Hepatocyte (in vitro differentiated cells): ENCODE data around the gene UCMA. TPM values are rescaled to one million over a fixed set of nuclear protein-coding genes. Genes with fewer than 3 reads are reported as not detected.
"Not testable (repeated sequence)": the region's sequence is repeated elsewhere in the genome, so short reads cannot be mapped to it uniquely, and the experiment has no call there.

ENCODE experiments used
- DNase-seq: peaks from one replicate; pipeline ENCODE4 v3.0.0-alpha.2; 2016; ENCODE audit warnings: low spot score
- H2AFZ ChIP-seq: fragments of 200-600 bp; sonication (generic); 2 replicates; pipeline ENCODE4 v1.6.0; 2016; ENCODE audit warnings: antibody characterized with exemption, mild to moderate bottlenecking
- H3K27ac ChIP-seq: fragments of 200-600 bp; sonication (generic); 2 replicates; pipeline ENCODE4 v1.5.1; 2016; ENCODE audit warnings: mild to moderate bottlenecking
- H3K27me3 ChIP-seq: fragments of 200-600 bp; sonication (generic); 2 replicates; pipeline ENCODE4 v1.6.1; 2016
- H3K36me3 ChIP-seq: fragments of 200-600 bp; sonication (generic); replicated peaks from 2 replicates; pipeline ENCODE4 v1.5.1; 2016; ENCODE audit warnings: low read depth; ENCODE audit not compliant: insufficient read depth
- H3K4me1 ChIP-seq: fragments of 200-600 bp; sonication (generic); 2 replicates; pipeline ENCODE4 v1.5.1; 2016; ENCODE audit warnings: mild to moderate bottlenecking, moderate library complexity; ENCODE audit not compliant: insufficient read depth
- H3K4me2 ChIP-seq: fragments of 200-600 bp; sonication (generic); 2 replicates; pipeline ENCODE4 v1.6.0; 2016
- H3K4me3 ChIP-seq: fragments of 200-600 bp; sonication (generic); 2 replicates; pipeline ENCODE4 v1.5.1; 2016; ENCODE audit warnings: mild to moderate bottlenecking
- H3K79me2 ChIP-seq: fragments of 200-600 bp; sonication (generic); 2 replicates; pipeline ENCODE4 v1.6.0; 2017; ENCODE audit warnings: mild to moderate bottlenecking
- H3K9me2 ChIP-seq: fragments of 200-600 bp; sonication (generic); replicated peaks from 2 replicates; pipeline ENCODE4 v1.6.0; 2017; ENCODE audit warnings: mild to moderate bottlenecking; ENCODE audit not compliant: insufficient read depth
- H3K9me3 ChIP-seq: fragments of 200-600 bp; sonication (generic); 2 replicates; pipeline ENCODE4 v1.5.1; 2016; ENCODE audit warnings: low read depth, mild to moderate bottlenecking
- H4K20me1 ChIP-seq: fragments of 200-600 bp; sonication (generic); 2 replicates; pipeline ENCODE4 v1.6.0; 2016; ENCODE audit warnings: mild to moderate bottlenecking; ENCODE audit not compliant: insufficient read depth, poor library complexity, severe bottlenecking
- EZH2 ChIP-seq: fragments of 200-600 bp; sonication (generic); IDR thresholded peaks from 2 replicates; pipeline ENCODE4 v1.6.1; 2016; ENCODE audit warnings: antibody characterized with exemption, mild to moderate bottlenecking, borderline replicate concordance
- EZH2phosphoT487 ChIP-seq: fragments of 200-600 bp; sonication (generic); IDR thresholded peaks from one replicate; pipeline ENCODE4 v1.6.1; 2018; ENCODE audit warnings: antibody characterized with exemption, mild to moderate bottlenecking, low read depth, moderate library complexity; ENCODE audit not compliant: unreplicated experiment, severe bottlenecking
- WGBS: methylation state at CpG from one replicate; pipeline ENCODE4 v1.1.6; 2016; ENCODE audit warnings: low lambda C conversion rate; ENCODE audit errors: missing lambda C conversion rate; 5-methylcytosine and 5-hydroxymethylcytosine counted together
- polyA plus RNA-seq: library from polyadenylated mRNA; unstranded; fragments of >200 nt; fragmentation: Nextera tagmentation; extraction: Ambion mirVana; gene quantifications from 2 replicates; pipeline ENCODE4 v1.2.1, GENCODE V29; 2016
- total RNA-seq: library from RNA; depleted of rRNA; stranded (reverse); fragments of >200 nt; gene quantifications from 2 replicates; pipeline ENCODE4 v1.2.3, GENCODE V29; 2014
- TF ChIP-seq, protein P1 (sequence below): fragments of 200-600 bp; sonication (generic); IDR thresholded peaks from 2 replicates; pipeline ENCODE4 v1.5.1; 2016; ENCODE audit warnings: antibody characterized with exemption, mild to moderate bottlenecking; ENCODE audit not compliant: poor library complexity

Gene UCMA, protein sequence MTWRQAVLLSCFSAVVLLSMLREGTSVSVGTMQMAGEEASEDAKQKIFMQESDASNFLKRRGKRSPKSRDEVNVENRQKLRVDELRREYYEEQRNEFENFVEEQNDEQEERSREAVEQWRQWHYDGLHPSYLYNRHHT
- not detected in 2 replicates for total RNA-seq
- polyA plus RNA-seq: not detected in 2 replicates

DNA sequence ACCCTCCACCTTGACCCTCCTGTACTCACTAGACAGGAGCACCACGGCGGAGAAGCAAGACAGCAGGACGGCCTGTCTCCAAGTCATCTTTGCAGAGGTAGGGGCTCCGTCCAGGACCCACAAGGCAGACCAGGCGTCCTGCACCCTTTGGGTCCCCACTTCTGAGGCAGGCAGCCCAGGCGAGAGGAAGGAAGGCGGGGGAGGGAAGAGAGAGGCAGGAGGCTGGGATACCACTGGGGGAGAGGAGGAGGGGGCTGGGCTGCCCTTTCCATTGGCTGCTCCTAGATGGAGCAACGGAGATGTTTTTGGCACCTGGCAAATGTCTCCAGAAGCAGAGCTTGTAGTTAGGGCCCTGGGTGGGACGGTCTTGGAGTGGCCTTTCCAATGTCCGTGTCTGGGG lies at the start of gene UCMA:
TSS of gene UCMA (minus strand) at position 203 of the 400 bp plus-strand sequence. CDS start at position 87, 116 bp downstream.
- Histone ChIP-seq H4K20me1 (no peaks in the 10 kb centered on the region), H3K9me2 (no peaks in the 10 kb centered on the region), H3K27ac (no peak within 1 kb of the TSS), H3K4me1 (no peaks in the 10 kb centered on the region), H3K4me3 (no peak within 1 kb of the TSS), H3K36me3 (no peaks in the 10 kb centered on the region), H3K79me2 (no peaks in the 10 kb centered on the region), H3K27me3 (no peaks in the 10 kb centered on the region), H2AFZ (no peak within 1 kb of the TSS), H3K4me2 (no peak within 1 kb of the TSS), H3K9me3 (no peaks in the 10 kb centered on the region)
- TF ChIP-seq, protein P1, sequence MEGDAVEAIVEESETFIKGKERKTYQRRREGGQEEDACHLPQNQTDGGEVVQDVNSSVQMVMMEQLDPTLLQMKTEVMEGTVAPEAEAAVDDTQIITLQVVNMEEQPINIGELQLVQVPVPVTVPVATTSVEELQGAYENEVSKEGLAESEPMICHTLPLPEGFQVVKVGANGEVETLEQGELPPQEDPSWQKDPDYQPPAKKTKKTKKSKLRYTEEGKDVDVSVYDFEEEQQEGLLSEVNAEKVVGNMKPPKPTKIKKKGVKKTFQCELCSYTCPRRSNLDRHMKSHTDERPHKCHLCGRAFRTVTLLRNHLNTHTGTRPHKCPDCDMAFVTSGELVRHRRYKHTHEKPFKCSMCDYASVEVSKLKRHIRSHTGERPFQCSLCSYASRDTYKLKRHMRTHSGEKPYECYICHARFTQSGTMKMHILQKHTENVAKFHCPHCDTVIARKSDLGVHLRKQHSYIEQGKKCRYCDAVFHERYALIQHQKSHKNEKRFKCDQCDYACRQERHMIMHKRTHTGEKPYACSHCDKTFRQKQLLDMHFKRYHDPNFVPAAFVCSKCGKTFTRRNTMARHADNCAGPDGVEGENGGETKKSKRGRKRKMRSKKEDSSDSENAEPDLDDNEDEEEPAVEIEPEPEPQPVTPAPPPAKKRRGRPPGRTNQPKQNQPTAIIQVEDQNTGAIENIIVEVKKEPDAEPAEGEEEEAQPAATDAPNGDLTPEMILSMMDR: no peak
- TF ChIP-seq EZH2phosphoT487 (no peak), EZH2 (no peak)
- 77% methylated on average over 10 of the region's 10 CpGs for WGBS
- DNase-seq: no peak

DNA sequence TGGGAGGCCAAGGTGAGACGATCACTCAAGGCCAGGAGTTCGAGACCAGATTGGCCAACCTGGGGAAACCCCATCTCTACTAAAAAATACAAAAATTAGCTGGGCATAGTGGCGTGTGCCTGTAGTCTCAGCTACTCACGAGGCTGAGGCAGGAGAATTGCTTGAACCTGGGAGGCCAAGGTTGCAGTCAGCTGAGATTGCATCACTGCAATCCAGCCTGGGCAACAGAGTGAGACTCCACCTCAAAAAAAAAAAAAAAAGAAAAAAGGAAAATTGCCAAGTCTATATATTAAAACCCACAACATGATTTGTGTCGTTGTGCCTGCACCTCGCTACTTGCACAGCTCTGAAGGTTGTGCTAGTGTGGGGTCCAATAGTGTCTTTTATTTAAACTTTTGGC lies 48.2 kb upstream of the UCMA start:
- not testable (repeated sequence) for H3K4me1 ChIP-seq, H3K27ac ChIP-seq, H3K79me2 ChIP-seq, H3K36me3 ChIP-seq, H3K4me3 ChIP-seq, H3K4me2 ChIP-seq, DNase-seq, H3K27me3 ChIP-seq, H2AFZ ChIP-seq, H4K20me1 ChIP-seq, H3K9me2 ChIP-seq, H3K9me3 ChIP-seq
- 96% methylated on average over 6 of the region's 6 CpGs for WGBS

DNA sequence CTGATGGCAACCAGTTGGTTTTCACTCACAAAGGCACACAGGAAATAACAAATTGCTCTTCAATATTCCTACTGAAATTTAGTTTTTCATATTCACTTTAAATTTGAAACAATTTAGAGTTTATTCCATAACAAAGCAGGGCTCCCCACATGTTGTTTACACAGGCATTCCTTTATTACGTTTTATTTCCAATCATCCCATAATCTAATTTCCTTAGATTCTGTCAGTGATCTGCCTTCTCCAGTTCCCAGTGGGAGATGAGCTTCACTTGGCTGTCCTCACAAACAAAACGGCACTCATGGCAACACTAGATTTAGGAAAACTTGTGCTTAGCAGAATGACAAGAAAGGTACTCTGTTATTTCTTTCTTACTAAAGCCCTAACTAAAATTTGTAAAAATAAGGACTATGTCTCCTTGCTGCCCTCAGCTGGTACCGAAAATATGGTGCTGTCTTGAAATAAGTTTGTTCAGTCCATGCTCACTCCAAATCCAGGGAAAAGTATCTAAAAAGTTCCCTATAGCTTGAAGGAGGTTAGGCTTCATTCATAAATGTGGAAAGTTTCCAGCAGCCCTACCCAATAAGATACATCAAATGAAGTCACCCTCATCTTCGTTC lies 42.7 kb upstream of the UCMA start:
- Histone ChIP-seq H3K4me3 (no peak overlapping the region), H3K27me3 (no peaks in the 10 kb centered on the region), H3K9me2 (no peaks in the 10 kb centered on the region), H3K4me1 (no peaks in the 10 kb centered on the region), H3K79me2 (no peaks in the 10 kb centered on the region), H3K36me3 (no peaks in the 10 kb centered on the region), H2AFZ (no peak overlapping the region), H3K4me2 (no peak overlapping the region), H3K9me3 (no peaks in the 10 kb centered on the region), H4K20me1 (no peaks in the 10 kb centered on the region), H3K27ac (no peak overlapping the region)
- no peak for DNase-seq
- WGBS: 76% methylated on average over 4 of the region's 4 CpGs
- no peak for TF ChIP-seq EZH2
- no peak for TF ChIP-seq EZH2phosphoT487
- TF ChIP-seq, protein P1: peak; percentile 34

DNA sequence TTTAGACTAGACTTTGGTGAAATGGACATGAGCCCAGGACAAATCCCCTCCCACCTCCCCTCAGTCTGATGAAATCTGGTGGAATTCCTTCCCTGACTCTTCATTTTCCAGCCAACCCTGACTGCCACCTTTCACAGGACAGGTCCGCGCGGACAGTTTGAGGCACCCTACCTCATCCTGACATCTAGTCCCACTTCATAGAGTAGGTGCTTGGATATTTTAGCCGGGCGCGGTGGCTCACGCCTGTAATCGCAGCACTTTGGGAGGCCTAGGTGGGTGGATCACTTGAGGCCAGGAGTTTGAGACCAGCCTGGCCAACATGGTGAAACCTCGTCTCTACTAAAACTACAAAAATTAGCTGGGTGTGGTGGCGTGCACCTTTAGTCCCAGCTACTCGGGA lies 42.0 kb upstream of the UCMA start:
- H3K27me3 ChIP-seq, H3K36me3 ChIP-seq, H2AFZ ChIP-seq, H3K4me2 ChIP-seq, DNase-seq, H4K20me1 ChIP-seq, H3K9me2 ChIP-seq, H3K4me3 ChIP-seq, H3K79me2 ChIP-seq, H3K27ac ChIP-seq, H3K9me3 ChIP-seq, H3K4me1 ChIP-seq: not testable (repeated sequence)
- WGBS: 98% methylated on average over 11 of the region's 11 CpGs
